Iris pigment epithelial cell (primary cell): ENCODE data around the gene SLC66A2.

Experiments
- DNase-seq: peaks from one replicate; pipeline ENCODE4 v3.0.0-alpha.2; 2011; ENCODE audit warnings: low read depth

The SLC66A2 gene

DNA sequence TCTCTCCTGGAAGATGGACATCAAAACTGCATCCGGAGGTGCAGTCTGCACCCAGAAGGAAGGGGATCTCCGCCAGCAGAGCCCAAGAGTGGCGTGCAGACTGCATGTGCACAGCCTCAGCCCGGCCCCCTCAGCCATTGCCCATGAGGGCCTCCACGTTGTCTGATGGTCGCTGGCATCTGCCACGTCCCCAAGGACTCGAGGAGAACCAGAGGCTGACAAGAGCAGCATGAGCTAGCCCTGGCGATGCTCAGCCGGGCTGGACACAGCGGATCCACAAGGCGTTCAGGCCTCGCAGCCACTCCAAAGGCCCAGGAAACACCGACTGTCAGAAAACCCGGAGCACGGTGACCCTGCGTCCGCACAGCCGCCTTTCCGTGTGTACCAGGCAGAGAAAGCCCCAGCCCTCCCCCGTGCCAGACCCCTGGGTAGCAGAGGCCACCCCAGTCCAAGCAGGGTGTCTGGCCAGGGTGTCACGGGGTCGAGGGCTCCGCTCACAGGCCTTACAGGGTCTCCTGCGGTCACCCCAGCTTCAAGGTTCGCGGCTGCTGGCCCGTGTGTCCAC is 48.3 kb downstream of the SLC66A2 start:
- DNase-seq: no peak

- no peak for DNase-seq
These were observed 48.8 kb downstream of the SLC66A2 start for GRCh38 chr18:79902640-79903039.

- DNase-seq: no peak
These were observed 49.4 kb downstream of the SLC66A2 start for GRCh38 chr18:79902075-79902474.

GRCh38 chr18:79901665-79902064 is 49.8 kb downstream of the SLC66A2 start:
- DNase-seq: no peak

DNA sequence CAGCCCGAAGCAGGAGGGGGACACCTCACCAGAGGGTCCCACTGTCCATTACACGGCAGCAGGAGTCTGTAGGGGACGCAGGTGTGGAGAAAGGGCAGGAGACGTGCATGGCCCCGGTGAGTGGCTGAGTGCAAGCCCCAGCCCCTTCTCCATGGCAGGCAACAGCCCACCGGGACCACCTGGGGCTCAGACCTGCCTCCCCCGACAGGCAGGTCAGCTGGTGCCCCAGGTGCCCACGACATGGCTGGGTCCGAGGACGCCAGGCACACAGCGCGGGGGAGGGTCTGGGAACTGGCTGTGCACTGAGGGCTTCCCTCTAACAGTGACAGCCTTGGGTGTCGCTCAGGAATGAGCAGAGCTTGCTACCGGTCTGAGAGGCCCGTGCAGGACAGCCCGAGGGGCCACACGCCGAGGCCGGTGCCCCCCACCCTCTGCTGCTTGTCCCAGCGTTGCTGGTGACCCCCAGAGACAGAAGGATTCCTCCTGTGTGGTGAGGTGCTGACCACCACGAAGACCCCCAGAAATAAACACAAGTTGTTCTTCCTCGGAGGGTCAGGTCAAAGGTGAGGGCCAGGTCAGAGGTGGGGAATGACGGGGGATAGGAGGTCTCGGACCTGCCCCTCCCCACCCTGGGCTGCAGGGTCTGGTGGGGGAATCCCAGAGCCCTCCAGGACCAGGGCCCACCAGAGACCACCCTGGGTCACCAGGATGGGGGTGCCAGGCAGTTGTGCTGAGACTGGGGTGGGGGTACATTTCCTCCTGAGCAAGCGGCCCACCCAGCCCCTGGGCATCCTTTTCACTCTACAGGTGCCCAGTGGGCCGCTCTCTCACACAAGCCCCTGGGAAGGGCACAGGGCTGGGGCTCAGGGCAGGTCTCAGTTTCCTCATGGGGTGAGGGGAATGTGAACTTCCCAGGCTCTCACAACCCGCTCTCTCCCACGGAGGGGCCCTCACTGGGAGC is 50.6 kb downstream of the SLC66A2 start:
- no peak for DNase-seq

DNA sequence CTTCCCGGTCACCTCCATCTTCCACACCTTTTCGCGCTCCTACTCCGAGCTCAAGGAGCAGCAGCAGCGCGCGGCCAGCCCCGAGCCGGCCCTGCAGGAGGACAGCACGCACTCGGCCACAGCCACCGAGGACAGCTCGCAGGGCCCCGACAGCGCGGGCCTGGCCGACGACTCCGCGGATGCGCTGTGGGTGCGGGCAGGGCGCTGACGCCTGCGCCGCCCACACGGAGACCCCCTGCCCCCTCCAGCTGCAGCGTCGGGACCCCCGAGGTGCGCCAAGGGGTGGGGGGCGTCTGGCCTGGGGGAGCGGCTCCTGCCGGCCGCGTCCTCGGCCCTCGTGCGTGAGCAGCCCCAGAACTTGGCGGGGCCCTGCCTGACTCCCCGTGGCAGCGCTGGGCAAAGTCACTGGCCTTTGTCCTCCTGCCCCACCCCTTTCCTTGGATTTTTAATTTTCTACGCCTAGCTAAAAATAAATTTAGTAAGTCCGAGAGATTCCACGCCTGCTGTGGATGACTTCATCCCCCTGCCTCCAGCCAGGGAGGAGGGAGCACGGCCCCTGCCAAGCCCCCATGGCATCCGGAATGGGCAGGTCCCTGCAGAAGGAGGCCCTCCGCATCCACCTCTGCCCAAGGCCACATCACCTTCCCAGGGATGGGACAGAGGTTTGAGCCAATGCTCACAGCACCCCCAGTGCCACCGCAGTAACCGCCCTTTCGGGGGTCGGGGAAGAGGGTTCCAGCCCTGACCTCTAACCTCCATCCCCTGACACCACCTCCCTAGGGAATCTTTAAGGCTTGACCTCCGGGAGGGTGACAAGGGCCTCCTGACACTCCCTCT is 51.6 kb downstream of the SLC66A2 start:
- no peak for DNase-seq

GRCh38 chr18:79898952-79899608 is 52.4 kb downstream of the SLC66A2 start:
- DNase-seq: no peak

DNA sequence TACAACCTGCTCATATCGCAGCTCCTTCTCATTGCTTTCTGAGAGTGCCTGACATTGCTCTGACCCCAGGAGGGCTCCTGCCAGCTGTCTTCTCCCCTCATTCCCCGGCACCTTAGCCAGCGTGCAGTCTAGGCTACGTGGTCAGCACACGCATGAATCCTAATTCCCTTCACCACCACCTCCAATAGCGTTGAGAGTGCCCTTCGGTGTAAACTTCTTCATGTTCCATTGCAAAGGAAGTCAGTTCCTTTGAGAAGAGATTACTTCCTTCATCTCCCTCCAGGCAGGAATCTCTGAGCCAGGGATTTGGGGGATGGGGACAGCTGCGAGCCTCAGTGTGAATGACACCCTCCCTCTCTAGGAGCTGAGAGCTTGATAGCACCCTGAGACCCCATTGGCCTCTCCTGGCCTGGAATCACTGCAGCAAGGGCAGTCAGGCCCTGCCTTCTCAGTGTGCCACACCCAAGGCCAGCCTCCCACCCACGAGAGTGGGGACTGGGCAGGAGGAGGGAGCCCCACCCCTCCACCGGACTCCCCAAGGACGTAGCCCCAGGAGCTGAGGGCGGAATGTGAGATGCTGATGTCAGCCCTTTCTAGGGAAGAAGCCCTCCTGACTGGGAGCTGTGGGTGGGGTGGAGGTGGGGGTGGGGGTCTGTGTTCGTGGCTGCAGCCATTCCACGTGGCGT is 53.4 kb downstream of the SLC66A2 start:
- DNase-seq: no peak

DNA sequence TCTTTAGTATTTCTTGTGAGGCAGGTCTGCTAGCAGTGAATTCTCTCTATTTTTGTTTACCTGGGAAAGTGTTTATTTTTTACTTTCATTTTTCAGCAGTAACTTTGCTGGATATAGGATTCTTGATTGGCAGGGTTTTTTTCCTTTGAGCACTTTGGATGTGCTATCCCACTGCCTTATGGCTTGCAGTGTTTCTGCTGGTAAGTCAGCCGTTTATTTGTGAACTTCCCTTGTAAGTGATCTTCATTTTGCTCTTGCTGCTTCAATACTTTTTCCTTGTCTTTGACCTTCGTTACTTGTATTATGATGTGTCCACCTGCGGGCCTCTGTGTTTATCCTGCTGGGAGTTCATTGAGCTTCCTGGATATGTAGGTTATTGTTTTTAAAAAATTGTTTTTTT is 54.7 kb downstream of the SLC66A2 start:
- DNase-seq: no peak

- no peak for DNase-seq
These were observed 60.8 kb downstream of the SLC66A2 start for GRCh38 chr18:79890674-79891073.

DNA sequence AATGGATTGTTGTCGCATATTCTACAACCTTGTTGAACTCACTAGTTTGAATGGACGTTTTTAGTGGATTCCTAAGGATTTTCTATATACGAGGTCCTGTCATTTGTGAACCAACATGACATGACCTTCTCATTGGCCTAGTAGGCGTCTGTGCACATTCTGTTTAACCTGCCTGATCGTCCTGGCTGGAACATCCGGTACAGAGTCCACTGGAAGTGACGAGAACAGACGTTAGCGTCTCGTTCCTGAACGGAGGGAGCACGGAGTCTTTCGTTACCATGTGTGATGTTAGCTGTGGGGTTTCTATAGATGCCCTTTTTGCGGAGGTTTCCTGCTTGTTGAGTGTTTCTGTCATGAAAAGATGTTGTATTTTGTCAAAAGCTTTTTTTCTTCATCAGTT is 61.9 kb downstream of the SLC66A2 start:
- no peak for DNase-seq

- DNase-seq: no peak
These were observed 63.4 kb downstream of the SLC66A2 start for GRCh38 chr18:79888016-79888415.

DNA sequence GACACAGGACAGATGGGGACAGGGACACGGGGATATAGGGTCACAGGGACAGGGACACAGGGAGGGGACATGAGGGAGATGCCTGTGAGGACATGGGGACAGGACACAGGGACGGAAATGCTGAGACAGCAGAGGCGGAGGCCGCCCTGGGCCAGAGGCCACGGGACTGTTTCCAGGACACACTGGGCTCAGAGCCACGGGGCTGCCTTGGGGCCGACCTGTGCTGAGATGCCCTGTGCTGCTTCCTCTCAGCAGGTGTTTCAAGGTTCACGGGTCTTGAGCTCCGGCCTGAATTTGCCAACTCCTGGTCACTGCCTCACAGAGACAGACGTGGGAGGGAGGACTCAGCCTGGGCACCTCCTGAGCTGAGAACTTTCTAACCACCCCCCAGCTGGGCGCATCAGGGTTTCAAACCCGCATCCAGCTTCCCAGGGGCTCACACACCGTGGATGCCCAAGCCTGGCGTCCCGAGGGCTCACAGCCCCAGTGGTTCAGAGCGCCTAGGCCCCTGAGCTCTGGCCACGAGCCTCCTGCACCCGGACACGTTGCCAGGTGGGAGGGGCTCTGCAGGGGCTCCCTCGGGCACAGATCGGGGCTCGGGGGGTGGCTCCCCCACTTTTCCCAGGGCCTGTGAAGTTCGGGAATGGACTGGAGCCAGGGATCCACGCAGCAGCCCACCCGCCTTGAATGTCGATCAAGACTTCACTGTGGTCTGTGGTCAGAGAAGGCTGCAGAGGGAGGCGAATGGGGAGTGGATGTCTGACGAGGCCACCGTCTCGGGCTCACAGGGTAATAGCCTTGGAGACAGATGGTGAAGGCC is 64.1 kb downstream of the SLC66A2 start:
- no peak for DNase-seq

DNA sequence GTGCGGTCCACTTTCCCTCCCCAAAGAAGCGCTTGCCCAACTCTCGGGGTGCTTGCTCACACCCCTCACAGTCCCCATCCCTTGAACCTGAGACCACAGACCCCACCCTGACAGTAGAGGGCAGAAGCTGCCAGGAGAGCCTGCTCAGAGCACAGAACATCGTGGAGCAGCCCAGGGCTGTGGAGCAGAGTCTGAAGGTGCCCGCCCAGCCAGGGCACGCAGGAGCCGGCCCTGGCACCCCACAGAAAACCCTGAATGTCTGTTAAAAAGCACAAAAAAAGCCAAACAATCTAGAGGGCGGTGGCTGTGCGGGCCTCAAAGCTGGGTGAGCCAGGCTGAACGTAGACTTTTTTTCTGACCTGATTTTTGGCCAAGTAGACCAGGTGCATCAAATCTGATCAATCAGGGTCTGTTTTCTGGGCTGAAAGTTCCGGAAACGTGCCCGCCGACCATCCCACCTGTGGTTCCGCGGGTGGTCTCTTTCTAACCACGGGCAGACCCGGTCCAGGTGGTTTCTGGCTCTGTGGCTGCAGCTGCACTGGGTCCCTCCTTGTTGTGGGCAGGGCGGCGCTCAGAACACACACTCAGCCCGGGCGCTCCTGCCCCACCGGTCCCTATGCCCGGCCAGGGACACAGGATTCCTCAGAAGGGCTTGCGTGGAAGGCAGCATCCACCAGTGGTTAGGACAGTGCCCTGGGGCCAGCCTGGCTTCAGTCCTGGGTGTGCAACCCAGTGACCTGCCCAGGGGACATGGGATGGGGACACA is 66.3 kb downstream of the SLC66A2 start:
- no peak for DNase-seq

DNA sequence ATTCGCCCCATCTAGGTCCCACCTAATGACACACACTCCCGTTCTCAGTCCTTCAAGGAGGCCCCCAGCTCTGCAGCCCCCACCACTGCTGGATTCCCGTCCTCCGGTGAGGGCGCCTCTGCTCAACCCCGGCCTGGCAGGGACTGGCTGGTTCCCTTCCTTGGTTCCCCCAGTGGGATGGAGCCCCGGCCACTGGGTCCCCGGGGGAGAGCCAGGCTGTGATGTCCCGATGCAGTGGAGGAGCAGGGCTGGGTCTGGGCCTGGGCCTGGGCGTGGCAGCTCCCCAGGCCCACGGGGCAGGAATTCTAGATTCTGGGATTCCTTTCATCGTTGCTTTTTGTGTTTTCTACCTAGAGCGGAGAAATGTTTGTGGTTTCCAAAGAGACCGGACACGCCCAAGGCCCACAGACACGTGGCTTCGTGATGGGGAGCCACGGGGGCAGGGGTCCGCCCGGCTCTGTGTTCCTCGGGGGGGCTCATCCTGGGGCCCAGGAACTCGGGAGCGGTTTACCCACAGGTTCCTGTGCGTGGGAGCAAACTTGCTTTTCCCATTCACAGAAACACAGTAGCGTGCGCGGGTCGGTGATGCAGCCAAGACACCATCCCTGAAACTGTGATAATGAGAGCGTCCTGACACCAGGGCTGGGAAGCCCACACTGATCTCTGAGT is 67.0 kb downstream of the SLC66A2 start:
- no peak for DNase-seq

- DNase-seq: no peak
These were observed 67.8 kb downstream of the SLC66A2 start for GRCh38 chr18:79883461-79884293.

GRCh38 chr18:79882522-79883241 is 68.8 kb downstream of the SLC66A2 start:
- no peak for DNase-seq

DNA sequence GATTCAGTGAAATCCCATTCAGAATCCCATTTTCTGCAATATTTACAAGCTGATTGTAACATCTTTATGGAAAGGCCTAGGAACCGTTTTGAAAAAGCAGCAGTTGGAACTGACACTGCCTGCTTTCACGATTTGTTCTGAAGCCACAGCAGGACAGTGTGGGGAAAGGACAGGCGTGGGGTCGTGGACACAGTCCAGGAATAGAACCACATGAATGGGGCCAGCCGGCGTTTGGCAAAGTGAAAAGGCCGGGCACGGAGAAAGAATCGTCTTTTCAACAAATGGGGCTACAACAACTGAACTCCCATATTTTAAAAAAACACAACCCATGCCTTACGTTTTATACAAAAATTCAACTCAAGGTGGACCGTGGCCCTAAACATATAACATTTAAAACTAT is 69.8 kb downstream of the SLC66A2 start:
- no peak for DNase-seq
